A549 (cell line): Measurements from ENCODE around the gene DNM3. TPM values are rescaled to one million over a fixed set of nuclear protein-coding genes. Genes with fewer than 3 reads are reported as not detected.

Source experiments
- ATAC-seq, 2 experiments: fragments of 200-7000 bp in 1 of 2; fragments of >200 bp in 1 of 2; cut with Nextera tagmentation in 1 of 2; cut with Tn5 transposase in 1 of 2; 3 replicates each; pipeline versions ENCODE4 v1.8.0 to v1.9.1; 2018 to 2020; ENCODE audit warnings: mild to moderate bottlenecking in 1 of 2, moderate library complexity in 1 of 2
- CTCF ChIA-PET: fragments of 300-600 bp; sonication (Branson Sonifier 250); formaldehyde crosslinking; extraction: SDS; loops from one replicate; lab custom pipeline; 2021; ENCODE audit warnings: antibody characterized with exemption, inconsistent platforms; lab: Yijun Ruan, JAX
- POLR2A ChIA-PET: fragments of 350-600 bp; formaldehyde crosslinking; extraction: SDS; loops from one replicate; lab custom pipeline; 2021; ENCODE audit warnings: antibody characterized with exemption, inconsistent platforms; lab: Yijun Ruan, JAX
- DNase-seq, 2 experiments: peaks; one replicate each; pipeline versions ENCODE4 v3.0.0 to v3.0.0-alpha.2; 2011 to 2016; ENCODE audit warnings: low read depth in 1 of 2, low spot score in 1 of 2
- FAIRE-seq: peaks from 2 replicates; lab custom pipeline; 2011; peaks lifted over from hg19 to GRCh38; lab: Jason Lieb, UNC
- H3K27ac ChIP-seq, 2 experiments: fragments of >200 bp; sonication (Bioruptor Twin); formaldehyde crosslinking; 3 replicates each; pipeline ENCODE4 v1.5.1; 2016 to 2017
- H3K4me1 ChIP-seq: fragments of >200 bp; sonication (Bioruptor Twin); formaldehyde crosslinking; 3 replicates; pipeline ENCODE4 v1.6.1; 2016
- H3K4me2 ChIP-seq: fragments of >200 bp; sonication (Bioruptor Twin); formaldehyde crosslinking; 3 replicates; pipeline ENCODE4 v1.6.1; 2016
- H3K4me3 ChIP-seq: fragments of >200 bp; sonication (Bioruptor Twin); formaldehyde crosslinking; 3 replicates; pipeline ENCODE4 v1.5.1; 2016
- H3K9me3 ChIP-seq: fragments of >200 bp; sonication (Bioruptor Twin); formaldehyde crosslinking; 3 replicates; pipeline ENCODE4 v1.6.1; 2016
- CBX8 ChIP-seq: fragments of 200-600 bp; sonication (generic); IDR thresholded peaks from 2 replicates; pipeline ENCODE4 v1.6.1; 2016
- CEBPB ChIP-seq, 2 experiments: fragments of >200 bp in 1 of 2; sonication (Bioruptor Twin) in 1 of 2; formaldehyde crosslinking in 1 of 2; IDR thresholded peaks; 2 replicates each; pipeline ENCODE4 v1.6.1; 2012 to 2016
- EHMT2 ChIP-seq: fragments of 200-600 bp; sonication (generic); IDR thresholded peaks from 2 replicates; pipeline ENCODE4 v1.6.1; 2016; ENCODE audit warnings: antibody characterized with exemption, low read depth, mild to moderate bottlenecking, moderate library complexity
- EP300 ChIP-seq, 2 experiments: fragments of >200 bp; sonication (Bioruptor Twin); formaldehyde crosslinking; IDR thresholded peaks; 2 replicates in 1 of 2; 3 replicates in 1 of 2; pipeline ENCODE4 v1.6.1; 2016 to 2017
- FOSB ChIP-seq: fragments of 250-450 bp; sonication (Bioruptor Pico); IDR thresholded peaks from 2 replicates; pipeline ENCODE4 v1.5.0; 2020; ENCODE audit warnings: mild to moderate bottlenecking, moderate library complexity
- HDAC2 ChIP-seq: fragments of 200-600 bp; sonication (generic); IDR thresholded peaks from 2 replicates; pipeline ENCODE4 v1.6.1; 2016
- HEYL ChIP-seq: fragments of 250-450 bp; sonication (Bioruptor Pico); IDR thresholded peaks from 2 replicates; pipeline ENCODE4 v1.8.0; 2021; ENCODE audit warnings: mild to moderate bottlenecking, moderate library complexity
- HOXA7 ChIP-seq: fragments of 250-450 bp; sonication (Bioruptor Pico); IDR thresholded peaks from 2 replicates; pipeline ENCODE4 v1.5.0; 2020; ENCODE audit warnings: mild to moderate bottlenecking, moderate library complexity
- HOXB5 ChIP-seq: fragments of 250-450 bp; sonication (Bioruptor Pico); IDR thresholded peaks from 2 replicates; pipeline ENCODE4 v1.5.0; 2020; ENCODE audit warnings: mild to moderate bottlenecking, moderate library complexity
- JUN ChIP-seq, 2 experiments: fragments of >200 bp; sonication (Bioruptor Twin); formaldehyde crosslinking; IDR thresholded peaks; 2 replicates in 1 of 2; 3 replicates in 1 of 2; pipeline ENCODE4 v1.6.1; 2016 to 2017
- KDM1A ChIP-seq: fragments of 200-600 bp; sonication (generic); IDR thresholded peaks from 2 replicates; pipeline ENCODE4 v1.6.1; 2016; ENCODE audit warnings: low read depth, mild to moderate bottlenecking
- MAX ChIP-seq: IDR thresholded peaks from 2 replicates; pipeline ENCODE4 v1.6.1; 2012
- NFE2L2 ChIP-seq: fragments of 150-350 bp; conservative IDR thresholded peaks from 2 replicates; pipeline ENCODE4 v1.6.1; 2014; ENCODE audit warnings: low read length
- NR3C1 ChIP-seq: fragments of >200 bp; sonication (Bioruptor Twin); formaldehyde crosslinking; IDR thresholded peaks from 3 replicates; pipeline ENCODE4 v1.6.1; 2017
- RAD21 ChIP-seq, 2 experiments: fragments of >200 bp in 1 of 2; sonication (Bioruptor Twin) in 1 of 2; formaldehyde crosslinking in 1 of 2; IDR thresholded peaks in 1 of 2; conservative IDR thresholded peaks in 1 of 2; 2 replicates in 1 of 2; 3 replicates in 1 of 2; pipeline ENCODE4 v1.6.1; 2012 to 2018; ENCODE audit warnings: inconsistent platforms in 1 of 2
- RARB ChIP-seq: fragments of 250-450 bp; sonication (Bioruptor Pico); IDR thresholded peaks from 2 replicates; pipeline ENCODE4 v1.8.0; 2021; ENCODE audit warnings: mild to moderate bottlenecking, moderate library complexity
- SMC3 ChIP-seq: fragments of >200 bp; sonication (Bioruptor Twin); formaldehyde crosslinking; IDR thresholded peaks from 3 replicates; pipeline ENCODE4 v1.6.1; 2018; ENCODE audit warnings: inconsistent platforms
- SREBF2 ChIP-seq: fragments of 450-650 bp; IDR thresholded peaks from 2 replicates; pipeline ENCODE4 v1.6.1; 2014; ENCODE audit warnings: mild to moderate bottlenecking, moderate library complexity
- TP53 ChIP-seq: fragments of 250-450 bp; sonication (Bioruptor Pico); IDR thresholded peaks from 2 replicates; pipeline ENCODE4 v1.5.0; 2021; ENCODE audit warnings: mild to moderate bottlenecking, moderate library complexity
- ZC3H11A ChIP-seq: fragments of 450-650 bp; IDR thresholded peaks from 2 replicates; pipeline ENCODE4 v1.6.1; 2014; ENCODE audit warnings: antibody characterized with exemption, mild to moderate bottlenecking
- ZNF302 ChIP-seq: fragments of 250-450 bp; sonication (Bioruptor Pico); IDR thresholded peaks from 2 replicates; pipeline ENCODE4 v1.9.0; 2021; ENCODE audit warnings: inconsistent platforms, mild to moderate bottlenecking, moderate library complexity
- WGBS: methylation state at CpG from one replicate; pipeline ENCODE4 v1.1.6; 2017; ENCODE audit errors: missing lambda C conversion rate; 5-methylcytosine and 5-hydroxymethylcytosine counted together
- polyA plus RNA-seq, 4 experiments: library from polyadenylated mRNA; depleted of rRNA in 3 of 4; stranded (reverse); fragments of >200 nt; fragmentation: RNase III in 1 of 4; extraction: RNeasy Plus Mini Kit Qiagen cat#74134 plus additional on column Dnase treatment in 1 of 4; gene quantifications; 2 replicates in 3 of 4; 3 replicates in 1 of 4; pipeline ENCODE4 v1.2.3, GENCODE V29; 2011 to 2017
- TF ChIP-seq, protein P1 (sequence below): fragments of >200 bp; sonication (Bioruptor Twin); formaldehyde crosslinking; IDR thresholded peaks from 3 replicates; pipeline ENCODE4 v1.6.1; 2016

DNM3 gene
- polyA plus RNA-seq, 2 of the 4 experiments (the other 2 are of a cell fraction), result 0.57 to 1.5 TPM

DNA sequence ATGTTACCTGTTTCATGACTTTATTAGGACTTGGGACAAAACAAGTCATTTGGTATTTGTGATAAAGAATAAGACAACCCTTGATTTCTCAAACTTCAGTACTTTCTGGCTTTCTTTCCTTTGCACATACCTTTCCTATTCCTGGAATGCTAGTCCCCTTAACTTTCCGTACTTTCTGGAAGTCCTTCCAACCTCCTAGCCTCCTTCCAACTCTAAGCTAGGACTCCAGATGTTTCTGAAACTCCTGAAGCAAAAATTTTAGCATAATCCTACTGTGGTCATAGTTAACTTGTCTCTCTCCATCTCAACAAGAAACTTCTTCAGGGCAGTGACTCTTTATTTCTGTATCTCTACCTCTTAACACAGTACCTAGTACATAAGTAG lies 559.4 kb downstream of the DNM3 start:
- H3K4me2 ChIP-seq, result no peak overlapping the region
- DNase-seq, result no peak
- ATAC-seq, result no peak
- H3K4me1 ChIP-seq, result peaks cover 20% of the 10 kb centered on the region
- FAIRE-seq, result no peak
- CTCF ChIA-PET, result interaction anchor here (1.0 to 4.7 kb wide), 9 partner anchors 17 to 415 kb away, joined by 3 to 48 read pairs (median 4); partner anchors contain the start of gene PIGC
- peak overlapping the region; percentile 22 to 86; a peak in 1 of 6 replicates for H3K27ac ChIP-seq
- POLR2A ChIA-PET, result no interaction called here
- 100% methylated on average over 1 of the region's 1 CpG for WGBS
- no peak for TF ChIP-seq EP300 (IDR thresholded peaks at IDR 0.05)
- TF ChIP-seq NR3C1, result no peak
- TF ChIP-seq RAD21 (conservative IDR thresholded peaks at IDR 0.05 in 1 of 2, IDR thresholded peaks at IDR 0.05 in 1 of 2), result no peak
- no peak for TF ChIP-seq CEBPB (IDR thresholded peaks at IDR 0.05)
- TF ChIP-seq CBX8, result no peak
- TF ChIP-seq NFE2L2, result no peak
- no peak for TF ChIP-seq HOXB5 (CRISPR knock-in tag)
- no peak for TF ChIP-seq ZNF302
- TF ChIP-seq HEYL (CRISPR knock-in tag), result no peak
- no peak for TF ChIP-seq SREBF2
- no peak for TF ChIP-seq TP53 (CRISPR knock-in tag)
- TF ChIP-seq JUN (IDR thresholded peaks at IDR 0.05), result no peak
- TF ChIP-seq MAX, result no peak
- TF ChIP-seq SMC3, result no peak
- no peak for TF ChIP-seq FOSB (CRISPR knock-in tag)
- H3K9me3 ChIP-seq, result no peaks in the 10 kb centered on the region
- H3K4me3 ChIP-seq, result no peak overlapping the region

DNA sequence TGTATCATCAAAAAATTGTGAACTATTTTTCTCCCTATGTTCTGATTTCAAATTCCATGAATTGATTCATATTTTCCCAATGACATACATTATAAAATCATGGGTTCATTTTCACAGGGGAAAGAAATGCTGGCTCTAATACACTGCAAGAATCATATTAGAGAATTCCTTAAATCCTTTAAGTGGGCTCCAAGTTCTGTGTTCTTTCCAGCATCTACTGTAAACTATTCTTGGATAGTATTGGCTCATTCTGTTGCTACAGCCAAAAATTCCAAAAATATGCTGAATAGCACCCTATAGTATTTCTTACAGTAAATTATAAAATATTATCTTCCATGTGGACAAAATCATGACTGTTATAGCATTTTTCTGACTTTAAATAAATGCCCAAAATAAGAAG lies 560.2 kb downstream of the DNM3 start:
- no peak overlapping the region for H3K4me3 ChIP-seq
- ChIA-PET CTCF (interaction anchor here (1.0 to 1.3 kb wide), 4 partner anchors 16 to 399 kb away, joined by 3 to 4 read pairs (median 3); partner anchors contain the start of gene PIGC), POLR2A (no interaction called here)
- no peak for DNase-seq
- no peak overlapping the region for H3K27ac ChIP-seq
- ATAC-seq, result no peak
- no peaks in the 10 kb centered on the region for H3K9me3 ChIP-seq
- no peak overlapping the region for H3K4me2 ChIP-seq
- H3K4me1 ChIP-seq, result peaks cover 20% of the 10 kb centered on the region
- no peak for FAIRE-seq
- TF ChIP-seq NR3C1 (no peak), TP53 (CRISPR knock-in tag) (no peak)

- ChIA-PET POLR2A (no interaction called here), CTCF (no interaction called here)
- no peak for TF ChIP-seq RARB (CRISPR knock-in tag)
- TF ChIP-seq HDAC2, result no peak
- TF ChIP-seq ZC3H11A, result no peak
- TF ChIP-seq, protein P1, sequence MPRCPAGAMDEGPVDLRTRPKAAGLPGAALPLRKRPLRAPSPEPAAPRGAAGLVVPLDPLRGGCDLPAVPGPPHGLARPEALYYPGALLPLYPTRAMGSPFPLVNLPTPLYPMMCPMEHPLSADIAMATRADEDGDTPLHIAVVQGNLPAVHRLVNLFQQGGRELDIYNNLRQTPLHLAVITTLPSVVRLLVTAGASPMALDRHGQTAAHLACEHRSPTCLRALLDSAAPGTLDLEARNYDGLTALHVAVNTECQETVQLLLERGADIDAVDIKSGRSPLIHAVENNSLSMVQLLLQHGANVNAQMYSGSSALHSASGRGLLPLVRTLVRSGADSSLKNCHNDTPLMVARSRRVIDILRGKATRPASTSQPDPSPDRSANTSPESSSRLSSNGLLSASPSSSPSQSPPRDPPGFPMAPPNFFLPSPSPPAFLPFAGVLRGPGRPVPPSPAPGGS, result no peak
- TF ChIP-seq HOXA7 (CRISPR knock-in tag), result no peak
- no peak for TF ChIP-seq KDM1A
- no peak for TF ChIP-seq EHMT2
- DNase-seq, result peak in 1 of 2 experiments; percentile 29
- Histone ChIP-seq H3K4me1 (peaks cover 20% of the 10 kb centered on the region), H3K27ac (no peak overlapping the region), H3K4me3 (no peak overlapping the region), H3K9me3 (no peaks in the 10 kb centered on the region), H3K4me2 (no peak overlapping the region)
- 77% methylated on average over 5 of the region's 5 CpGs for WGBS
- FAIRE-seq, result no peak
- no peak for ATAC-seq
Measured at GRCh38 chr1:172401892-172402291, 560.6 kb downstream of the DNM3 start.
